Panc1 (cell line): ENCODE data around the gene GRHL3. TPM values are rescaled to one million over a fixed set of nuclear protein-coding genes. Genes with fewer than 3 reads are reported as not detected.
A peak's percentile ranks its signal among the peaks of the same experiment; 100 is the strongest.

Source experiments
- ATAC-seq: fragments of 200-7000 bp; cut with Tn5 transposase; 2 replicates; pipeline ENCODE4 v1.9.1; 2020; ENCODE audit warnings: mild to moderate bottlenecking, moderate library complexity
- BruUV-seq: library from RNA; stranded (reverse); fragments of 400-500 nt; replicated peaks from 2 replicates; lab custom pipeline; 2021; lab: Mats Ljungman, UMichigan
- CTCF ChIA-PET: fragments of 300-600 bp; sonication (Branson Sonifier 250); formaldehyde crosslinking; loops from one replicate; lab custom pipeline; 2022; ENCODE audit warnings: antibody characterized with exemption; lab: Charles Lee
- POLR2A ChIA-PET: fragments of 300-600 bp; sonication (Branson Sonifier 250); formaldehyde crosslinking; loops from one replicate; lab custom pipeline; 2022; ENCODE audit warnings: antibody characterized with exemption; lab: Charles Lee
- DNase-seq: peaks from one replicate; pipeline ENCODE4 v3.0.0-alpha.2; 2010; ENCODE audit warnings: low read depth, low spot score
- H3K27ac ChIP-seq: 2 replicates; pipeline ENCODE4 v1.5.1; 2011; ENCODE audit warnings: mild to moderate bottlenecking, low read length, inconsistent platforms
- H3K27me3 ChIP-seq: fragments of 200-500 bp; sonication (Bioruptor generic); 2 replicates; pipeline ENCODE4 v1.6.0; 2014; ENCODE audit warnings: low read length, inconsistent platforms; ENCODE audit not compliant: control insufficient read depth, insufficient read depth
- H3K36me3 ChIP-seq: fragments of 200-500 bp; sonication (Bioruptor generic); 2 replicates; pipeline ENCODE4 v1.5.1; 2014; ENCODE audit warnings: inconsistent platforms, mild to moderate bottlenecking, low read length, moderate library complexity; ENCODE audit not compliant: control insufficient read depth, insufficient read depth
- H3K4me1 ChIP-seq: 2 replicates; pipeline ENCODE4 v1.5.1; 2011; ENCODE audit warnings: inconsistent platforms, mild to moderate bottlenecking, low read length, moderate library complexity; ENCODE audit not compliant: control insufficient read depth, insufficient read depth
- H3K4me3 ChIP-seq, 2 experiments: 2 replicates each; pipeline ENCODE4 v1.5.1; 2011 to 2012; ENCODE audit warnings: low read depth in 2 of 2, low read length in 2 of 2, mild to moderate bottlenecking in 2 of 2, inconsistent platforms in 1 of 2, moderate library complexity in 1 of 2
- H3K9me3 ChIP-seq: fragments of 200-500 bp; sonication (Bioruptor generic); 2 replicates; pipeline ENCODE4 v1.5.1; 2014; ENCODE audit warnings: low read depth, mild to moderate bottlenecking, inconsistent platforms, low read length, moderate library complexity; ENCODE audit not compliant: control insufficient read depth, insufficient read depth
- CTCF ChIP-seq: fragments of 450-650 bp; IDR thresholded peaks from 2 replicates; pipeline ENCODE4 v1.5.1; 2017; ENCODE audit warnings: mild to moderate bottlenecking
- POLR2AphosphoS5 ChIP-seq: IDR thresholded peaks from 2 replicates; pipeline ENCODE4 v1.6.1; 2012; ENCODE audit warnings: mild to moderate bottlenecking, low read depth, low read length, moderate library complexity
- REST ChIP-seq, 2 experiments: IDR thresholded peaks; 2 replicates each; pipeline ENCODE4 v1.6.1; 2011 to 2012; ENCODE audit warnings: low read depth in 2 of 2, control low read depth in 1 of 2, low read length in 1 of 2, mild to moderate bottlenecking in 1 of 2, moderate library complexity in 1 of 2; ENCODE audit not compliant: insufficient read depth in 1 of 2
- SIN3A ChIP-seq: IDR thresholded peaks from 2 replicates; pipeline ENCODE4 v1.6.1; 2012; ENCODE audit warnings: low read depth, mild to moderate bottlenecking, low read length, moderate library complexity, borderline replicate concordance; ENCODE audit not compliant: insufficient read depth
- TCF7L2 ChIP-seq: IDR thresholded peaks from 2 replicates; pipeline ENCODE4 v1.6.1; 2011; ENCODE audit warnings: mild to moderate bottlenecking, low read depth, low read length, inconsistent platforms
- in situ Hi-C: cut with HindIII; loops from 2 replicates; pipeline ENCODE4 v1.10.0; 2016; ENCODE audit warnings: low sequenced_read_pairs, low pct_unique_long_range_greater_than_20kb
- intact Hi-C: fragments of 100-400 bp; cut with micrococcal nuclease; formaldehyde crosslinking; loops from one replicate; pipeline ENCODE4 v1.10.0; 2022; ENCODE audit not compliant: unreplicated experiment
- total RNA-seq: library from RNA; stranded (reverse); gene quantifications from one replicate; pipeline ENCODE4 v1.2.1, GENCODE V29; 2021; ENCODE audit not compliant: unreplicated experiment

Gene GRHL3
- total RNA-seq, 1 experiment from 2014 or later: 16.7 TPM

- DNase-seq (no peak), ATAC-seq (0 out of 2 replicates have a peak, but pooled peaks have one; percentile 9)
- Histone ChIP-seq H3K27ac (peak overlapping the region; percentile 9; the same call in 1 of the 2 replicates), H3K9me3 (no peaks in the 10 kb centered on the region), H3K36me3 (no peaks in the 10 kb centered on the region), H3K27me3 (no peaks in the 10 kb centered on the region), H3K4me1 (peaks cover 11% of the 10 kb centered on the region), H3K4me3 (no peak overlapping the region)
- CTCF ChIA-PET: no interaction called here
- POLR2A ChIA-PET: no interaction called here
- TF ChIP-seq SIN3A (no peak), REST (IDR thresholded peaks at IDR 0.05; ENCODE audit: insufficient read depth in 1 of 2, low read depth in 2 of 2, low read length in 1 of 2) (no peak), TCF7L2 (no peak), POLR2AphosphoS5 (no peak)
- no TSS peak for BruUV-seq
- in situ Hi-C loops (no loop called here), intact Hi-C loops (no loop called here)
These were observed 24.3 kb upstream of the GRHL3 start for GRCh38 chr1:24294716-24295371.

DNA sequence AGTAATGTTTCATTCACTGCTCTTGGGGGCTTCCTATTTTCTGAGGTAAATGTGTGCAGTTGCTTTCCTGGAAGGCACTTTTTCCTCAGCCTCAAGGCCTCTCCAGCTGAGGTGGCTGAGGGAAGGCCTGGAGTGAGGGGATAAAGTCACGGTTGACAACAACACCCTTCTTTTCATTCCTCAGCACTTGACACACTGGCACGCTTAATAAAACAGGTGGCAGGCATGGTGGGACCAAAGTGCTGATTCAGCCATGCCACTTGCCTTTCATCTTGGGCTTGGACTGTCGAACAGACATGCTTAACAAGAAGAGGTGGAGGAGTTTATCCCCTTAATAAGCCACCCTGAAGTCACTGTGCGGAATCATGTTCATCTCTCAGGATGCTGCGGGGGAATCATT lies 23.6 kb upstream of the GRHL3 start:
- no peaks in the 10 kb centered on the region for H3K27me3 ChIP-seq
- no peaks in the 10 kb centered on the region for H3K9me3 ChIP-seq
- ATAC-seq (no peak), DNase-seq (no peak)
- H3K4me1 ChIP-seq: peaks cover 6% of the 10 kb centered on the region
- no peaks in the 10 kb centered on the region for H3K36me3 ChIP-seq
- TF ChIP-seq SIN3A: no peak
- TF ChIP-seq TCF7L2: no peak
- TF ChIP-seq CTCF: no peak
- in situ Hi-C loops (no loop called here), intact Hi-C loops (no loop called here)
- H3K4me3 ChIP-seq: no peak overlapping the region
- BruUV-seq: no TSS peak
- ChIA-PET CTCF (no interaction called here), POLR2A (no interaction called here)
- H3K27ac ChIP-seq: no peak overlapping the region
